ENCODE measurements around the gene STK17A. TPM values are rescaled to one million over a fixed set of nuclear protein-coding genes. Genes with fewer than 3 reads are reported as not detected.

Gene STK17A
- total and polyA plus RNA-seq, 2 donors (not counting 1 experiment from before 2014, with no cell fraction given) = 46.8 to 53.2 TPM

GRCh38 chr7:43553999-43554398 lies 28.9 kb upstream of the STK17A start:
- DNase-seq (ENCODE audit: low read depth in 2 of 2) = peak; percentile 23 to 53
- no peak for TF ChIP-seq EZH2 (IDR thresholded peaks at IDR 0.05; ENCODE audit: low read length, missing control alignments)
- no peak for TF ChIP-seq CTCF (conservative IDR thresholded peaks at IDR 0.05 in 1 of 2, IDR thresholded peaks at IDR 0.05 in 1 of 2; ENCODE audit: low read depth in 1 of 2, low read length in 2 of 2)
- H3K27me3 ChIP-seq (ENCODE audit: control insufficient read depth, insufficient read depth, low read length) = no peaks in the 10 kb centered on the region
- H3K9ac ChIP-seq (ENCODE audit: insufficient read depth, low read length) = no peak overlapping the region
- no peaks in the 10 kb centered on the region for H3K36me3 ChIP-seq (ENCODE audit: control insufficient read depth, insufficient read depth, low read length)
- H3K4me3 ChIP-seq (replicated peaks in 1 of 4; ENCODE audit: control extremely low read depth in 1 of 4, insufficient read depth in 1 of 4, low read depth in 3 of 4, low read length in 4 of 4) = no peak overlapping the region
- no peak overlapping the region for H3K4me2 ChIP-seq (ENCODE audit: extremely low read depth, insufficient read depth, low read length)
- H2AFZ ChIP-seq (ENCODE audit: low read length) = no peak overlapping the region
- no peaks in the 10 kb centered on the region for H3K4me1 ChIP-seq (ENCODE audit: control insufficient read depth, extremely low read depth, insufficient read depth, low read length)
- no peaks in the 10 kb centered on the region for H3K9me3 ChIP-seq (ENCODE audit: control insufficient read depth, insufficient read depth, low read depth, low read length)
- H4K20me1 ChIP-seq (ENCODE audit: control insufficient read depth, extremely low read depth, insufficient read depth, low read length) = no peaks in the 10 kb centered on the region
- H3K27ac ChIP-seq (ENCODE audit: insufficient read depth, low read length) = no peak overlapping the region
- no peaks in the 10 kb centered on the region for H3K79me2 ChIP-seq (ENCODE audit: control insufficient read depth, insufficient read depth, low read length)

- no peak for DNase-seq (ENCODE audit: low read depth in 2 of 2)
Measured at GRCh38 chr7:43554423-43554822, 28.5 kb upstream of the STK17A start.

GRCh38 chr7:43557831-43558495 lies 24.9 kb upstream of the STK17A start:
- no peak overlapping the region for H3K27ac ChIP-seq (ENCODE audit: insufficient read depth, low read length)
- no peaks in the 10 kb centered on the region for H3K27me3 ChIP-seq (ENCODE audit: control insufficient read depth, insufficient read depth, low read length)
- no peak for TF ChIP-seq CTCF (conservative IDR thresholded peaks at IDR 0.05 in 1 of 2, IDR thresholded peaks at IDR 0.05 in 1 of 2; ENCODE audit: low read depth in 1 of 2, low read length in 2 of 2)
- no peak for TF ChIP-seq EZH2 (IDR thresholded peaks at IDR 0.05; ENCODE audit: low read length, missing control alignments)
- no peaks in the 10 kb centered on the region for H3K79me2 ChIP-seq (ENCODE audit: control insufficient read depth, insufficient read depth, low read length)
- H4K20me1 ChIP-seq (ENCODE audit: control insufficient read depth, extremely low read depth, insufficient read depth, low read length) = no peaks in the 10 kb centered on the region
- H3K4me2 ChIP-seq (ENCODE audit: extremely low read depth, insufficient read depth, low read length) = no peak overlapping the region
- H3K4me1 ChIP-seq (ENCODE audit: control insufficient read depth, extremely low read depth, insufficient read depth, low read length) = no peaks in the 10 kb centered on the region
- no peaks in the 10 kb centered on the region for H3K36me3 ChIP-seq (ENCODE audit: control insufficient read depth, insufficient read depth, low read length)
- no peak overlapping the region for H3K9ac ChIP-seq (ENCODE audit: insufficient read depth, low read length)
- no peak overlapping the region for H2AFZ ChIP-seq (ENCODE audit: low read length)
- no peak overlapping the region for H3K4me3 ChIP-seq (replicated peaks in 1 of 4; ENCODE audit: control extremely low read depth in 1 of 4, insufficient read depth in 1 of 4, low read depth in 3 of 4, low read length in 4 of 4)
- DNase-seq (ENCODE audit: low read depth in 2 of 2) = no peak
- no peaks in the 10 kb centered on the region for H3K9me3 ChIP-seq (ENCODE audit: control insufficient read depth, insufficient read depth, low read depth, low read length)

More at GRCh38 chr7:43554423-43554822, 28.5 kb upstream of the STK17A start:
- no peaks in the 10 kb centered on the region for H3K79me2 ChIP-seq (ENCODE audit: control insufficient read depth, insufficient read depth, low read length)
- no peak overlapping the region for H3K27ac ChIP-seq (ENCODE audit: insufficient read depth, low read length)
- H3K9me3 ChIP-seq (ENCODE audit: control insufficient read depth, insufficient read depth, low read depth, low read length) = no peaks in the 10 kb centered on the region
- no peak overlapping the region for H3K4me3 ChIP-seq (replicated peaks in 1 of 4; ENCODE audit: control extremely low read depth in 1 of 4, insufficient read depth in 1 of 4, low read depth in 3 of 4, low read length in 4 of 4)
- H4K20me1 ChIP-seq (ENCODE audit: control insufficient read depth, extremely low read depth, insufficient read depth, low read length) = no peaks in the 10 kb centered on the region
- no peak overlapping the region for H2AFZ ChIP-seq (ENCODE audit: low read length)
- H3K9ac ChIP-seq (ENCODE audit: insufficient read depth, low read length) = no peak overlapping the region
- no peak overlapping the region for H3K4me2 ChIP-seq (ENCODE audit: extremely low read depth, insufficient read depth, low read length)
- H3K36me3 ChIP-seq (ENCODE audit: control insufficient read depth, insufficient read depth, low read length) = no peaks in the 10 kb centered on the region
- TF ChIP-seq CTCF (conservative IDR thresholded peaks at IDR 0.05 in 1 of 2, IDR thresholded peaks at IDR 0.05 in 1 of 2; ENCODE audit: low read depth in 1 of 2, low read length in 2 of 2) (no peak), EZH2 (IDR thresholded peaks at IDR 0.05; ENCODE audit: low read length, missing control alignments) (no peak)
- no peaks in the 10 kb centered on the region for H3K4me1 ChIP-seq (ENCODE audit: control insufficient read depth, extremely low read depth, insufficient read depth, low read length)
- no peaks in the 10 kb centered on the region for H3K27me3 ChIP-seq (ENCODE audit: control insufficient read depth, insufficient read depth, low read length)
